Activated naive CD8-positive, alpha-beta T cell treated with anti-CD3 and anti-CD28 coated beads, Interleukin-2, amount 50 U/mL, for 16 hours (primary cell): ENCODE results near the gene ZNRD2.
"Not testable (repeated sequence)": the region's sequence is repeated elsewhere in the genome, so short reads cannot be mapped to it uniquely, and the experiment has no call there.

Source experiments
- DNase-seq: peaks from one replicate; pipeline ENCODE4 v3.0.0-alpha.2; 2020; ENCODE audit warnings: low read depth, low spot score

Gene ZNRD2, protein sequence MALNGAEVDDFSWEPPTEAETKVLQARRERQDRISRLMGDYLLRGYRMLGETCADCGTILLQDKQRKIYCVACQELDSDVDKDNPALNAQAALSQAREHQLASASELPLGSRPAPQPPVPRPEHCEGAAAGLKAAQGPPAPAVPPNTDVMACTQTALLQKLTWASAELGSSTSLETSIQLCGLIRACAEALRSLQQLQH

DNA sequence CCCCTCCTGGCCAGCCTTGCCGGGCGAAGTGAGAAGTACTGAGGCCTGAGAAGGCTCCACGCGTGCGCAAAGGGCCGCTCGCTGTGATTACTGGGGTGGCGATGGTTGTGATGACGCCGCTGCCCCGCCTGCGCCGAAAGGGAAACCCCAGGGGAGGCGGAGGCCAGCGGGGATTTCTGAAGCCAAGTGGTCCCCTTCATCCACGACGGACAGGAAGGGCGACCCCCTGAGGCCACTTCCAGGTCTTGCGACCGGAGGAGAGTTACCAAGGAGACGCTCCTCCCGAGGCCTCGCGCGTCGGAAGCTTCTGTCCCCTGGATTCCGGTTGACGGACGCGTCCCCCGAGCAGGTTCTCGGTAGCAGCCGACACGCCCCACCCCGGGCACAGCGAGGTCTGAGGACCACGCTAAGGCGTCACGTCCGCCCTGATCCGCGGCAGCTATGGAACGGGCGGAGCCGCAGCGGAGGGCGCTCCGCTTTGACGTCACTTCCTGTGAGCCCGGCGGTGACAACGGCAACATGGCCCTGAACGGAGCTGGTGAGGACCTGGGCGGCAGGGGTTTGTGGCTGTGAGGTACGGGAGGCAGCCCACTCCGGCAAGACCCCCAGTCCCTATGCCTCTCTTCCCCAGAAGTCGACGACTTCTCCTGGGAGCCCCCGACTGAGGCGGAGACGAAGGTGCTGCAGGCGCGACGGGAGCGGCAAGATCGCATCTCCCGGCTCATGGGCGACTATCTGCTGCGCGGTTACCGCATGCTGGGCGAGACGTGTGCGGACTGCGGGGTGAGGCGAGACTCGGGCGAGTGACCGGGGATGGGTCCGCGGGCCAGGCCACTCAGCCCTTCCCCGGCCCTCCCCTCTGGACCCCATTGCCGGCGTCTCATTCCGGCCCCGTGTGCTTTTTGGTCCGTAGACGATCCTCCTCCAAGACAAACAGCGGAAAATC lies at the start of gene ZNRD2:
ZNRD2 (plus strand) TSS at position 505 of the 946 bp plus-strand sequence; CDS start at position 520, 15 bp downstream.
- DNase-seq = peak; percentile 96

DNA sequence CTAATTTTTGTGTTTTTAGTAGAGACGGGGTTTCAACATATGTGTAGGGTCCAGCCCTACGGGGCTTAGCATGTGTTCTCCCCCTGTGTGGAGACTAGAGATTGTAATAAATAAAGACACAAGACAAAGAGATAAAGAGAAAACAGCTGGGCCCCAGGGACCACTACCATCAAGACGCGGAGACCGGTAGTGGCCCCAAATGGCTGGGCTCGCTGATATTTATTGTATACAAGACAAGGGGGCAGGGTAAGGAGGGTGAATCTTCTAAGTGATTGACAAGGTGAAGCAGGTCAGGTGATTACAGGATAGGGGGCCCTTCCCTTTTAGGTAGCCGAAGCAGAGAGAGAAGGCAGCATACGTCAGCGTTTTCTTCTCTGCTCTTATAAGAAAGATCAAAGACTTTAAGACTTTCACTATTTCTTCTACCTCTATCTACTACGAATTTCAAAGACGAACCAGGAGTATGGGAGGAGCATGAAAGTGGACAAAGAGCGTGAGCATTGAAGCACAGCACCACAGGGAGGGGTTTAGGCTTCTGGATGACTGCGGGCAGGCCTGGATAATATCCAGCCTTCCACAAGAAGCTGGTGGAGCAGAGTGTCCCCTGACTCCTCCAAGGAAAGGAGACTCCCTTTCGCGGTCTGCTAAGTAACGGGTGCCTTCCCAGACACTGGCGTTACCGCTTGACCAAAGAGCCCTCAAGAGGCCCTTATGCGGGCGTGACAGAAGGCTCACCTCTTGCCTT lies 48.3 kb upstream of the ZNRD2 start:
- not testable (repeated sequence) for DNase-seq

GRCh38 chr11:65522718-65523630 lies 47.3 kb upstream of the ZNRD2 start:
- not testable (repeated sequence) for DNase-seq

- not testable (repeated sequence) for DNase-seq
Measured at GRCh38 chr11:65523631-65523968, 46.7 kb upstream of the ZNRD2 start.

- no peak for DNase-seq
Measured at GRCh38 chr11:65524014-65524740, 46.1 kb upstream of the ZNRD2 start.

DNA sequence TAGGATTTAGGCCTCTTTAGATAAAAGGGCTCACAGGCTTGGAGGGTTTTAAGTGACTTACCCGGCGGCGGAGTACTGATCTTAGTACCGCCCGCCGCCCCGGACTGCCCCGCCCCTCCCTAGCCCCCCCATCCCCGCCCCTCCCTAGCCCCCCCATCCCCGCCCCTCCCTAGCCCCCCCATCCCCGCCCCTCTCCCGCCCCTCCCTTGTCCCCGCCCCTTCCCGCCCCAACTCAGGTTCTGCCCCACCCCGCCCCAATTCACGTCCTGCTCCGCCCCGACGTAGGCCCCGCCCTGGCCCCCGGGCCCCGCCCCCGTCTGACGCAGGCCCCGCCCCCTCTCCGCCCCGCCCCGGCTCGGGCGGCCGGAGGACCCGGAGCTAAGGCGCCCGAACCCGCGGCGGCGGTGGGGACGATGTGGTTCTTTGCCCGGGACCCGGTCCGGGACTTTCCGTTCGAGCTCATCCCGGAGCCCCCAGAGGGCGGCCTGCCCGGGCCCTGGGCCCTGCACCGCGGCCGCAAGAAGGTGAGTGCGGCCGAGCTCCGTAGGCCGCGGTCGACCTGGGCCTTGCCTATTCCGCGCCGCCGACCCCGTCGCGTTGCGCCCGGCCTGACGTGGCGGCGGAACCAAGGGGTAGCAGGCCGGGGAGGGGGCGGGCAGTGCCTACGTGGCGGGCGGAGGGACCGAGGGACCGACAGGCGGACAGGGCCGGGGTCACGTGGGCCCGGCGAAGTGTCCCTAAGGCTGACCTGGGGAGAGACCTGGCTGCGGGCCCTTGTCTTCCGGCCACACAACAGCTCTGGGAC lies 45.3 kb upstream of the ZNRD2 start, which contains the start of gene SCYL1:
SCYL1 (plus strand) TSS at position 343 of the 805 bp plus-strand sequence; CDS start at position 414, 71 bp downstream.
- peak; percentile 57 for DNase-seq

DNA sequence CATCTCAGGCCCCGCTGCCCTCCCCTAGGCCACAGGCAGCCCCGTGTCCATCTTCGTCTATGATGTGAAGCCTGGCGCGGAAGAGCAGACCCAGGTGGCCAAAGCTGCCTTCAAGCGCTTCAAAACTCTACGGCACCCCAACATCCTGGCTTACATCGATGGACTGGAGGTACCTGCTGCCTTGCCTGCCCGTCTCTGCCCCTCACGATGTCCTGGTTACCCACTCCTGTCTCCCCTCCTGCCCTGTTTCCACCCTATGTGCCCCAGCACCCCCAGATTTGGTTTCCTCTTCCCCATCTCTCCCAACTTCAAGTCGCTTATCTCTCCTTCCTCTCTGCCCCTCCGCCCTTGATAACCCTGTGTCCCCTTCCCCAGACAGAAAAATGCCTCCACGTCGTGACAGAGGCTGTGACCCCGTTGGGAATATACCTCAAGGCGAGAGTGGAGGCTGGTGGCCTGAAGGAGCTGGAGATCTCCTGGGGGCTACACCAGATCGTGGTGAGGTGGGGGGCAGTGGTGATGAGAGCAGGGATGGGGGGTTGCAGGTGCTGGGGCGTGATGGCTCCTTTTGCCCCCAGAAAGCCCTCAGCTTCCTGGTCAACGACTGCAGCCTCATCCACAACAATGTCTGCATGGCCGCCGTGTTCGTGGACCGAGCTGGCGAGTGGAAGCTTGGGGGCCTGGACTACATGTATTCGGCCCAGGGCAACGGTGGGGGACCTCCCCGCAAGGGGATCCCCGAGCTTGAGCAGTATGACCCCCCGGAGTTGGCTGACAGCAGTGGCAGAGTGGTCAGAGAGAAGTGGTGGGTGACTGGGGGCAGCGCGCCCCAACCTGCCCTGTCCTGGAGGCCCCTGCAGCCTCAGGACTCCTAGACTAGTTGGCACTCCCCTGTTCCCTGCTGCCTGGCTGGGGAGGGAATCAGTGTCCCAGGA lies 44.5 kb upstream of the ZNRD2 start:
- no peak for DNase-seq

DNA sequence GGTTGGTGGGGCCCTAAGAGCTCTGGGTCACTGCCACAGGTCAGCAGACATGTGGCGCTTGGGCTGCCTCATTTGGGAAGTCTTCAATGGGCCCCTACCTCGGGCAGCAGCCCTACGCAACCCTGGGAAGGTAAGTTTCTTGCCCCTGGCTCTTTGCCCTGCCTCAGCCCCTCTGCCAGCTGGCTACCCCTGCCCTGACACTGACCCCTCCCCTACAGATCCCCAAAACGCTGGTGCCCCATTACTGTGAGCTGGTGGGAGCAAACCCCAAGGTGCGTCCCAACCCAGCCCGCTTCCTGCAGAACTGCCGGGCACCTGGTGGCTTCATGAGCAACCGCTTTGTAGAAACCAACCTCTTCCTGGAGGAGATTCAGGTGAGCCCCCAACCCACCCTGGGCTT lies 43.5 kb upstream of the ZNRD2 start:
- no peak for DNase-seq

DNA sequence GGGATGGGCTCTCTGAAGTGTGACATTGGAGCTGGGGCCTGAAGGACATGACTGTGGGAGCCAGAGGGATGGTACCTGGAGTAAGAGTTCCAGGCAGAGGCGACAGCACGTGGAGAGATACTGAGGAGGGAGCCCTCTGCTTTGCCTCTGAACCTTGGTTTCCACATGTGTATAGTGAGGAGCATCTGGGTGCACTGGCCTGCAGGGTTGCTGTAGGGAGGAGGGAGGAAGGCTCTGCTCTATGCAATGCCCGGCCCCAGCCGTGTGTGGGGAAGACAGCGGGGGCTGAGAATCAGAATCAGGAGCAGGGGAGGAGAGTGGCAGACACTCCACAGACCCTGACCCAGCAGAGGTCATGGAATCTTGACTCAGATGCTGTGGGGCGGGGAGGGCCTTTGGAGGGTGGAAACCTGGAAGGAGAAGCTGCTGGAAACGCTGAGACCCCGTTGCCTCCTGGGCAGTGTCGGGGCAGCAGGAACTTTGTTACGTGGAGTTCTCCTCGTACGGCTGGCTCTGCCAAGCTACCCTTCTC lies 41.4 kb upstream of the ZNRD2 start:
- DNase-seq = no peak

DNA sequence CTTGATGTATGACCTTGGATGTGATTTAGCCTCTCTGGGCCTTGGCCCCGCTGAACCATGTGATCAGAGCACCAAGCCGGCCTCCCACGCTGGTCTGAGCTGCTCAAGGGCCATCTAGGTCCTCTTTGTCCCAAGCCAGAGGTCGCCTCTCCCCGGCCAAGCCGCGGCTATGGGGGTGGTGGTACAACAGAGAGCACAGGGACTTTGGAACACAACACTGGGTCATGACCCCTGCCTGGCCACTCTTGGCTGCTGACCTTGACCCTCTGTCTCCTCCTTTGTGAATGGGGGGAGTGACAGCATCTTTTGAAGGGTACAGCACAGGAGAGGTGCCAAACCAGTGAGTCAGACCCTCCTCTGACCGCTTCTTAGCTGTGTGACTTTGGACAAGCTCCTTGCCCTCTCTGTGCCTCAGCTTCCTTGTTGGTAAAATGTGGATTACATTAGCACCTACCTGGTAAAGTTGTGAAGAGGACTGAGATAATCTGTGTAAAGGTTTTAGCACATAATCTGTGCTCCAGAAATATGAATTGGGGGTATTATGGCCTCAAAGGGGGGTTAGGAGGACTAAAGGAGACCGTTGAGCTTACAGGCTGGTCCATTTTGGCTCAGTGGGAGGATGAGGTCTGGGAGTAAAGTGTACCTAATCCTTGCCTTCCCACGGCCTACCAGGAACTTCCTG lies 40.7 kb upstream of the ZNRD2 start:
- no peak for DNase-seq

DNA sequence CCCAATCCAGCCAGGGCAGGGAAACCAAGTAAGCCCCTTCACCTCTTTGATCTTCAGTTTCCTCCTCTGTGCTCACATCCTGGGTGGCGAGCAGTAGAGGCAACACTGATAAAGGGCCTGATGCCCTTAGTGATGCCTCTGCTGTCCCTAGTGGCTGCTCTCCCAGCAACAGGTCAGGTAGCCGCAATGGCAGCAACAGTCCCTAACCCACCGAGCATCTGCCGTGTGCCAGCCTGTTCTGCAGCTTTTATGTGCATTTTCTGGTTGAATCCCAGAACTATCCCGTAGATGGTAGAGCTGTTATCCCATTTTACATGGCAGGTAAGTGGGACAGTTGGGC lies 40.1 kb upstream of the ZNRD2 start:
- no peak for DNase-seq

DNA sequence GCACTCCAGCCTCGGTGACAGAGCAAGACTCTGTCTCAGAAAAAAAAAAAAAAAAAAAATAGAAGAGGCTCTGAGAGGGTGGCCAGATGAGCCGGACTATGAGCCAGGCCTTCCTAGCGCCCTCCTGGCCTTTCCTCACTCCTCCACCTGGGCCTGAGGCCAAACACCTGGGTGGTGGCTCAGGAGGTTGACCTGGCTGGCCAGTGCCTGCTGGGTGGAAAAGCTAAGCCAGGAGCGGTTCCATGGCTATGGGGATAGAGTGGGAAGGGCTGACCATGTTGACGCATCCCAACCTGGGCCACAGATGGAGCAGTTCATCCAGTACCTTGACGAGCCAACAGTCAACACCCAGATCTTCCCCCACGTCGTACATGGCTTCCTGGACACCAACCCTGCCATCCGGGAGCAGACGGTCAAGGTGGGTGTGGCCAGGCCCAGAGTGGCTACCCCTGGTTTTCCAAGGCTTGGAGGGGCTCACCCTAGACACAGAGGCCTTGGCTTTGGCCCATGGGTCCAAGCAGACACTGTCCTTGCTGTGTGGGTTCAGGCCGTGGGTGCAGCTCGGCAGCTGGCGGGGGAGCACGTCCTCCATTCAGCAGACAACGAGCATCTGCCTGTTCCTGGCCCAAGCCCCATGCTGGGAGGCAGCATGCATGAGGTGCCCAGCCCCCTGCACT lies 37.8 kb upstream of the ZNRD2 start:
- DNase-seq = no peak

- no peak for DNase-seq
Measured at GRCh38 chr11:65535102-65535501, 35.2 kb upstream of the ZNRD2 start.

DNA sequence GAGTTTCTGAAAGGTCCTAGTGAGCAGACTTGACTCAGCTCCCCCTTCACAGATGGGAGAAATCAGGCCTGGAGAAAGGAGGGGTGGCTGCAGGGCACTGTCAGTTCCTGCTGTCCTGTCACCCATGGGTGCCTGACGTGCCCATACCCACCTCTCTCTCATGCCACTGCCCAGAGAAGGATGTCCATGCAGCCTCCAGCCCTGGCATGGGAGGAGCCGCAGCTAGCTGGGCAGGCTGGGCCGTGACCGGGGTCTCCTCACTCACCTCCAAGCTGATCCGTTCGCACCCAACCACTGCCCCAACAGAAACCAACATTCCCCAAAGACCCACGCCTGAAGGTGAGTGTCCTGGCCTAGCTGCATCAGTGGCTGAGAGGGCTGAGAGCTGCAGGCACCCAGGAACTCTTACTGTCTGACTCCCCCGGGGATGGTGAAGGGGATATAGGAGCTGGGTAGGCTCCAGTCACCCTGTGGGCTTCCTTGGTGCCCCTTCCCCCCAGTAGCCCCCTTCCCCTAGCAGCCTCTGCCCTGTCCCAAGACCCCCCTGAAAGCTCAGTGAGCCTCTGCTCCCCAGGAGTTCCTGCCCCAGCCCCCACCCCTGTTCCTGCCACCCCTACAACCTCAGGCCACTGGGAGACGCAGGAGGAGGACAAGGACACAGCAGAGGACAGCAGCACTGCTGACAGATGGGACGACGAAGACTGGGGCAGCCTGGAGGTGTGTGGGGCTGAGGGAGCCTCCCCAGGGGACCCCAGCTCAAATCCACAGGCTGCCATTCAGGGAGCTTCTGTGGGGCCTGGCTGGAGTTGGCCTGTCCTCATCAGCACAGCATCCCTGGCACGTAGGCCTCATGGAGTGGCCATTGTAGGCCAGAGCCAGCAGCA lies 33.6 kb upstream of the ZNRD2 start:
- no peak for DNase-seq

DNA sequence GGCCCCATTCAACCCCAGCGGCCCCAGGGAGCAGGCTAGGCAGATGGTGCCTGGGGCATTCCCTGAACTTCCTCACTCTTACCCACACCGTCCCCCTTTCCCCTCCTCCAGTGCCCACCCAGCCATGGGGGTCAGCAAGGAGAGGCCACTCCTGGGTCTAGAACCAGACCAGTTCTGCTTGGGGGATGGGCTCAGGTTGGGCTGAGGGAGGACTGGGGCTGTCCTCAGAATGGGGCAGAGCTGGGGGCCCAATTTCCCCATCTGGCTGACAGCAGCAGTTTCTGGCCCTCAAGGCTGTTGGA lies 33.0 kb upstream of the ZNRD2 start:
- no peak for DNase-seq

- no peak for DNase-seq
Measured at GRCh38 chr11:65537620-65538231, 32.6 kb upstream of the ZNRD2 start.
